ENCODE results near the gene REG1A.

- no peak for TF ChIP-seq ZNF561 (CRISPR knock-in tag; conservative IDR thresholded peaks at IDR 0.05)
- no peak for TF ChIP-seq ELF1 (tag; IDR thresholded peaks at IDR 0.05)
- TF ChIP-seq RFX5 (IDR thresholded peaks at IDR 0.05; ENCODE audit: low read depth, low read length), result no peak
- no peak for TF ChIP-seq POLR2A (conservative IDR thresholded peaks at IDR 0.05)
- TF ChIP-seq, protein P1, sequence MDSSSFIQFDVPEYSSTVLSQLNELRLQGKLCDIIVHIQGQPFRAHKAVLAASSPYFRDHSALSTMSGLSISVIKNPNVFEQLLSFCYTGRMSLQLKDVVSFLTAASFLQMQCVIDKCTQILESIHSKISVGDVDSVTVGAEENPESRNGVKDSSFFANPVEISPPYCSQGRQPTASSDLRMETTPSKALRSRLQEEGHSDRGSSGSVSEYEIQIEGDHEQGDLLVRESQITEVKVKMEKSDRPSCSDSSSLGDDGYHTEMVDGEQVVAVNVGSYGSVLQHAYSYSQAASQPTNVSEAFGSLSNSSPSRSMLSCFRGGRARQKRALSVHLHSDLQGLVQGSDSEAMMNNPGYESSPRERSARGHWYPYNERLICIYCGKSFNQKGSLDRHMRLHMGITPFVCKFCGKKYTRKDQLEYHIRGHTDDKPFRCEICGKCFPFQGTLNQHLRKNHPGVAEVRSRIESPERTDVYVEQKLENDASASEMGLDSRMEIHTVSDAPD (CRISPR knock-in tag; IDR thresholded peaks at IDR 0.05), result no peak
- TF ChIP-seq ATF2 (CRISPR knock-in tag; IDR thresholded peaks at IDR 0.05), result no peak
- TF ChIP-seq POLR2AphosphoS2 (IDR thresholded peaks at IDR 0.05; ENCODE audit: low read length), result no peak
- no peak for TF ChIP-seq FOXJ3 (CRISPR knock-in tag; IDR thresholded peaks at IDR 0.05)
- TF ChIP-seq, protein P2, sequence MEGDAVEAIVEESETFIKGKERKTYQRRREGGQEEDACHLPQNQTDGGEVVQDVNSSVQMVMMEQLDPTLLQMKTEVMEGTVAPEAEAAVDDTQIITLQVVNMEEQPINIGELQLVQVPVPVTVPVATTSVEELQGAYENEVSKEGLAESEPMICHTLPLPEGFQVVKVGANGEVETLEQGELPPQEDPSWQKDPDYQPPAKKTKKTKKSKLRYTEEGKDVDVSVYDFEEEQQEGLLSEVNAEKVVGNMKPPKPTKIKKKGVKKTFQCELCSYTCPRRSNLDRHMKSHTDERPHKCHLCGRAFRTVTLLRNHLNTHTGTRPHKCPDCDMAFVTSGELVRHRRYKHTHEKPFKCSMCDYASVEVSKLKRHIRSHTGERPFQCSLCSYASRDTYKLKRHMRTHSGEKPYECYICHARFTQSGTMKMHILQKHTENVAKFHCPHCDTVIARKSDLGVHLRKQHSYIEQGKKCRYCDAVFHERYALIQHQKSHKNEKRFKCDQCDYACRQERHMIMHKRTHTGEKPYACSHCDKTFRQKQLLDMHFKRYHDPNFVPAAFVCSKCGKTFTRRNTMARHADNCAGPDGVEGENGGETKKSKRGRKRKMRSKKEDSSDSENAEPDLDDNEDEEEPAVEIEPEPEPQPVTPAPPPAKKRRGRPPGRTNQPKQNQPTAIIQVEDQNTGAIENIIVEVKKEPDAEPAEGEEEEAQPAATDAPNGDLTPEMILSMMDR (IDR thresholded peaks at IDR 0.05 in 2 of 3, conservative IDR thresholded peaks at IDR 0.05 in 1 of 3; ENCODE audit: insufficient read depth in 2 of 3, low read depth in 1 of 3, low read length in 3 of 3), result no peak
- no peak for TF ChIP-seq ZNF274 (IDR thresholded peaks at IDR 0.05; ENCODE audit: borderline replicate concordance, low read depth, low read length)
- no peak for TF ChIP-seq PKNOX1 (IDR thresholded peaks at IDR 0.05)
- no peak for TF ChIP-seq ZKSCAN3 (CRISPR knock-in tag; IDR thresholded peaks at IDR 0.05)
- TF ChIP-seq MYC (IDR thresholded peaks at IDR 0.05; ENCODE audit: low read depth, low read length), result no peak
- no peak for TF ChIP-seq MYC (CRISPR knock-in tag; IDR thresholded peaks at IDR 0.05; ENCODE audit: borderline replicate concordance, low read depth)
Measured at GRCh38 chr2:79159030-79159429, 38.7 kb downstream of the REG1A start.

Measured in K562 (cell line).